Epithelial cell of proximal tubule (primary cell): Measurements from ENCODE around the gene CACNA1A. TPM values are rescaled to one million over a fixed set of nuclear protein-coding genes. Genes with fewer than 3 reads are reported as not detected.
A peak's percentile ranks its signal among the peaks of the same experiment; 100 is the strongest.

Experiments used
- DNase-seq: peaks from one replicate; pipeline ENCODE4 v3.0.0-alpha.2; 2011; ENCODE audit warnings: low read depth
- H3K4me3 ChIP-seq: 2 replicates; pipeline ENCODE4 v1.5.1; 2011; ENCODE audit warnings: low read depth, mild to moderate bottlenecking, low read length
- total RNA-seq: library from RNA; depleted of rRNA; stranded (reverse); fragments of >200 nt; gene quantifications from 2 replicates; pipeline ENCODE4 v1.2.3, GENCODE V29; 2015
- TF ChIP-seq, protein P1 (sequence below): conservative IDR thresholded peaks from 2 replicates; pipeline ENCODE4 v1.5.1; 2012; ENCODE audit warnings: low read depth, mild to moderate bottlenecking, low read length

CACNA1A gene
- total RNA-seq, 1 donor from 2014 or later = 0.98 TPM

- no peak overlapping the region for H3K4me3 ChIP-seq
- TF ChIP-seq, protein P1, sequence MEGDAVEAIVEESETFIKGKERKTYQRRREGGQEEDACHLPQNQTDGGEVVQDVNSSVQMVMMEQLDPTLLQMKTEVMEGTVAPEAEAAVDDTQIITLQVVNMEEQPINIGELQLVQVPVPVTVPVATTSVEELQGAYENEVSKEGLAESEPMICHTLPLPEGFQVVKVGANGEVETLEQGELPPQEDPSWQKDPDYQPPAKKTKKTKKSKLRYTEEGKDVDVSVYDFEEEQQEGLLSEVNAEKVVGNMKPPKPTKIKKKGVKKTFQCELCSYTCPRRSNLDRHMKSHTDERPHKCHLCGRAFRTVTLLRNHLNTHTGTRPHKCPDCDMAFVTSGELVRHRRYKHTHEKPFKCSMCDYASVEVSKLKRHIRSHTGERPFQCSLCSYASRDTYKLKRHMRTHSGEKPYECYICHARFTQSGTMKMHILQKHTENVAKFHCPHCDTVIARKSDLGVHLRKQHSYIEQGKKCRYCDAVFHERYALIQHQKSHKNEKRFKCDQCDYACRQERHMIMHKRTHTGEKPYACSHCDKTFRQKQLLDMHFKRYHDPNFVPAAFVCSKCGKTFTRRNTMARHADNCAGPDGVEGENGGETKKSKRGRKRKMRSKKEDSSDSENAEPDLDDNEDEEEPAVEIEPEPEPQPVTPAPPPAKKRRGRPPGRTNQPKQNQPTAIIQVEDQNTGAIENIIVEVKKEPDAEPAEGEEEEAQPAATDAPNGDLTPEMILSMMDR = no peak
- no peak for DNase-seq
These were observed 221.1 kb downstream of the CACNA1A start for GRCh38 chr19:13284929-13285928.

- TF ChIP-seq, protein P1 = no peak
- no peak overlapping the region for H3K4me3 ChIP-seq
- no peak for DNase-seq
These were observed 222.4 kb downstream of the CACNA1A start for GRCh38 chr19:13283871-13284270.

GRCh38 chr19:13282486-13283065, 223.7 kb downstream of the CACNA1A start:
- no peak for DNase-seq
- TF ChIP-seq, protein P1 = no peak
- no peak overlapping the region for H3K4me3 ChIP-seq

GRCh38 chr19:13281567-13282291, 224.6 kb downstream of the CACNA1A start:
- TF ChIP-seq, protein P1 = no peak
- no peak overlapping the region for H3K4me3 ChIP-seq
- DNase-seq = no peak

DNA sequence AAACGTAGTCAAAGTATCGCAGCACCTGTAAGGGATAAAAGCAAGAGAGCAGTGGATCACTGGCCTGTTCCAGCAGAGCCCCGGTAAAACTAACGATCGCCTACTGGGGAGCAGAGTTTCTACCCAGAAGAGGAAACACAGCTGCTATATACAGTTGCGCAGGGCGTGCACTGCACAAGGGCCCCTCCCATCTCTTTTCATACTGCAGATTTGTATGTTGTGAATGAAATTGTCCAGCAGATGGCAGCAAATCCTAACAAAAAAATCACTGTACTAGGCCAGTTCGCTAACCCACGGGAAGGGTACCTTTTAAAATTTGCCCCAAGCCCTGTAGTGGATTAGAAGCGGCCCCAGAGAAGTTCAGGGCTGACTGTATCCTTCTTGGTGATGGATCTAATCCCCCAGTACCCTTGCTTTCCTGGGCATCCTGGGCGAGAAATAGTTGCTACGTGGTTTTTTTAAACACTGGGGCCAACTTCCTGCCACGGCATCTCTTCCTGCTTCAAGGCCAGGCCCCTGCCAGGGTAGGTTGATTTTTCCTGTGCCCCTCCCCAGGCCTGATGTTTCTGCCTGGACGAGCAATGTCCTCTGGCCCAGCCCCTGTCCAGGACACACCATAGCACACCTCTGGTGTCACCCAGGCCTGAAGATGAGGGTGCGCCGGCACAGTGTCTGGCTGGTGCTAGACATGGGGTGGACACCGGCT, 229.0 kb downstream of the CACNA1A start:
- H3K4me3 ChIP-seq = no peak overlapping the region
- peak; percentile 4 for DNase-seq

More for the DNA sequence above, 229.0 kb downstream of the CACNA1A start:
- TF ChIP-seq, protein P1 = peak; percentile 63
